Activated gamma-delta T cell treated with anti-CD3 and anti-CD28 coated beads, Interleukin-2, amount 50 U/mL, for 16 hours (primary cell): ENCODE data around the gene CDX1.

Source experiments
- DNase-seq: peaks from one replicate; pipeline ENCODE4 v3.0.0-alpha.2; 2020; ENCODE audit warnings: low read depth

Gene CDX1

DNA sequence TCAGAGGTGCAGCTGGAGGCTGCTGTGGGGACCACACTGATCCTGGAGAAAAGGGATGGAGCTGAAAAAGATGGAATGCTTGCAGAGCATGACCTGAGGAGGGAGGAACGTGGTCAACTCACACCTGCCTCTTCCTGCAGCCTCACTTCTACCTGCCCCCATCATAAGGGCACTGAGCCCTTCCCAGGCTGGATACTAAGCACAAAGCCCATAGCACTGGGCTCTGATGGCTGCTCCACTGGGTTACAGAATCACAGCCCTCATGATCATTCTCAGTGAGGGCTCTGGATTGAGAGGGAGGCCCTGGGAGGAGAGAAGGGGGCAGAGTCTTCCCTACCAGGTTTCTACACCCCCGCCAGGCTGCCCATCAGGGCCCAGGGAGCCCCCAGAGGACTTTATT lies 17.4 kb downstream of the CDX1 start:
- no peak for DNase-seq

DNA sequence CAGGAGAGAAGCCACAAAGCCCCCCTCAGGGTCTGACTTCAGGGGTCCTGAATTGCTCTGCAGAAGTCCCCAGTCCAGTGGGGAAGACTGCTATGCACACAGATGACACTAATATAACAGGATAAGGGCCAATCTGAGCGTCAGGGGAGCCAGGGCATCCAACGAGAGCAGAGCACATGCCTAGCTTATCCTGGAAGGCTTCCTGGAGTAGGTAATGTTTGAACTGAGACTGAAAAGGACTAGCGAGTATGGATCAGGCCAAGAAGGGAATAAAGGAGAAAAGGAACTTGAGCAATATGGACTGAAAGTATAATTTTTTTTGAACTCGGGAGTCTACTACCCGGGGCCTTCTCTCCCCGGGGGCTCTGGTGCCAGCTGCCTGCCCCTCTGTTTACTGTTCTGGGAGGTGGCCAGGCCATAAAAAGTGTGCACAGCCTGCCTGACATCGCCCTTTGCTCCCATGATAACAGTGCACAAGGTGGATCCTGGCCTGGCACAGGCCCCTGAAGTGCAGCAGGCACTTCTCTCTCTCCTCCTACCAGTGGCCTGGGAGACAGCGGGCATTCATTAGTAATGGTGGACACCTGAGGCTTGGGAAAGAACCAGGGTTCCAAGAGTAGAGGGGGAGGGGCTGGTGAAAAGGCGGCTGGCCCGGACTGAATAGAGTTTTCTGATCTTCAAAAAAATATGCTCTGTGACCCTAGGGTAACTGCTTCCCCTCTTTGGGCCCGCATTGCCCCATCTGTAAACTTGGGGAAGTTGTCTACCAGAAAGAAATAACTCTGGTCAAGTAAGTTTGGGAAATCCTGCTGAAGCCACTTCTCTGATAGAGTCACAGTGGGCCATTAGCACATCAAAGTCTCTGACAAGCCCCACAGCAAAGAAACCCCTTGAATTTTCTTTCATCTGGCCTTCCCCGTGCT lies 18.7 kb downstream of the CDX1 start:
- DNase-seq = no peak

DNA sequence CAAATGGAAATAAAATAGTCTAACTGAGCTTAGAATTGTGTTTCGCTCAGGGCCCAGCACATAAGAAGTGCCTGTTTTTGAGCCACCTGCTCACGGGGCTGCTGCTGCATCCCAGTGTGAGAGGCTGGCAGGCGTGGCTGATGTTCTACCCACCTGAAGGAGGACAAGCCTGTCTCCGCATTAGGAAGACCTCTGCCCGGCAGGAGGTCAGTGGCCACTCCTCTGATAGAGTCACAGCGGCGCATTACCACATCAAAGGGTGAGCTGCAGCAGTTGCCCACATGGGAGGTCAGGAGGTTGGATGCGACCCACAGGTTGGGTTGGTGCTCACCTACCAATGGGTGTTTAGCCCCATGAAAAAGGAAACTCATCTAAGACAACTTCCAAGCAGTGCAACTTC lies 19.6 kb downstream of the CDX1 start:
- no peak for DNase-seq

DNA sequence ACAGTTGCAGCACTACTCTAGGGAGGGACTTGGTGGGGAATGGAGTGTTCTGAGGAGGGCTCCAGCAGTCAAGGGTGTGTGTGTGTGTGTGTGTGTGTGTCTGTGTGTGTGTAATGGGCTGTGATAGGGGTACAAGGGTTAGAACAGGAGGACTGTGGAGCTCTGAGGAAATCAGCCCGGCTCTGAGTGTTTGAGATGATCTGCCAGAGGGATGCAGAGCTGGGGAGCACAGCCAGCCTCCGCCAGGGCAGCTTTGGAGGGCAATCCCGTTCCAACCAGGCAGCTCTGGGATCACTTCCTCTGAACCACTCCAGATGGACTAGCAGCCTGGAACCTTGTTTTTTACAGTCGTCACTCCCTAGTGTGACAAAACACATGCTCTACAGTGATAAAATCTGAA lies 20.3 kb downstream of the CDX1 start:
- DNase-seq = no peak

DNA sequence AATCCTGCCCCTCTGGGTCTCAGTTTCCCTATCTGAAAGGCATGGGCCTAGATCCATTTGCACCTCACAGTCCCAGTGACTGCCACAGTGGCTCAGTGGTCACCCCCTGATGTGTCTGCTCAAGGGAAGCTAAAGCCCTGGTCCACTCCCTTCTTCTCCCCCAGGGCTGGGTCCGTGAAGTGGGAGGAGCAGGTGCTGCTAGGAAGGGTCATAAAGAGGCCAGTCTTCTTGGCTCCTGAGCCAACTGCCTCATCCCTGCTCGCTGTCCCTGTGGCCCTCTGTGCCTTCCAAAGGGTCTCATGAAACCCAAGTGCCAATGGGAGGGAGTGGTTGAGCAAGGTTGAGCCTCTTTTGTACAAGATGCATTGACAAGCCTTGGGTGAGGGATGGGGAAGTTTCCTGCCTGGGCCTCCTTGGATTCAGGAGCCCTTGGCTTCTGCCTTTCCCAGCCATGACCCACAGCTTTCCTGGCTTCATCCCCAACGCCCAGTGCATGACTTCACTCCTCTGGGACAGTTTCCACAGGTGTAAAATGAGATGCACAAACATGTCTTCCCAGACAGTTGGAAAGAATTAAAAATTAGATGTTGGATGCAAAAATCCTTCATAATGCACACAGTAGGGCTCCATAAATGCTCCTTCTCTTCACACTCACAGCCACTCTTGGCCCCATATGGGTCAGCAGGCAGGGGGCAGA lies 21.7 kb downstream of the CDX1 start:
- no peak for DNase-seq

DNA sequence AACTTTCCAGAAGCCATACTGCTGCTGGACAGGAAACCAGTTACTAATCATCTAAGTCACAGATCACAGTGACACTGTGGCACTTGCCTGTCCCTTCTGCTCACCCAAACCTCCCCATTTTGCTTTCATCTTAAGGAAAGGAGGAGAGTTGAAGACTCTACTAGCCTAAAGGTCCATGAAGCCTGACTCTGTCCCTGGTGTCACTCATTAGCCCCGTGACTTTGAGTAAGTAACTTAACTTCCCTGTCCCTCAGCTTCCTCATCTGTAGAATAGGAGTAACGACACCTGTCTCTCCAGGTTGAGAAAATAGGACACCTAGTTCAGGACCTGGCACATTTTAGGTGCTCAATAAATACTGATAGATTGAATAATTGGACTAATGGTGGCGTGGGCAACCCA lies 22.7 kb downstream of the CDX1 start:
- DNase-seq = no peak

DNA sequence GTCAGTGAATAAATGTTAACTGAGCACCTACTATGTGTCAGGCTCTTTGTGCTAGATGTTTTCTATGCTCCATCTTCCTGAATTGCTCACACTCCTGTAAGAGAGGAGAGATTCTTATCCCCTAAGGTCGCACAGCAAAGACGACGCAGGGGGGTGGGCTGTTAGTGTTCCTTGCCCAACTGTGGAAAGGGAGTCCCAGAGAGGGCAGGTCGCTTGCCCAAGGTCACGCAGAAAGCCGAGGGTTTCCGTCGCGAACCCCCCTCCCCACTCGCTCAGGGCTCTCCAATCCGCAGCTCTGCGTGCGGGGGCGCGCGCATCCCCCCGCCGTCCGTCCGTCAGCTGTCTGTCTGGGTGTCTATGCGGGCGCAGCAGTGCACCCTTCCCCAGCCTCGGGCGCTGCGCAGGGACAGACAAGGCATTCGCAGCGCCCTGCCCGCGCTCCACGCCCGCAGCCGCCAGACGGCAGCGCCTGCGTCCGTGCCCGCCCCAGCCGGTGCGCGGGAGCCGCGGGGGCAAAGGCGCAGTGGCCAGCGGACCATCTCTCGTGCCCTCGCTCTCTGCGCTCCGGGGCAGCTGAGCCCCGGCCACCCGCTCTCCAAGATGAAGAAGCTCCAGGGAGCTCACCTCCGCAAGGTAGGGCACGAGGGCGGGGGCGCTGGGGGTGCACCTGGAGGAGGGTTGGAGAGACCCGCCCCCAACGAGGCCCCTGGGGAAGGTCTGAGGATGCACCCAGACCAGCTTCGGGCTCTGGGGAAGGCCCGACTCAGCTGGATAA lies 23.3 kb downstream of the CDX1 start, which contains the start of gene SLC6A7:
Gene SLC6A7 (plus strand): TSS at position 335 of the 775 bp plus-strand sequence. CDS start 266 bp downstream, at position 601.
- DNase-seq = no peak

DNA sequence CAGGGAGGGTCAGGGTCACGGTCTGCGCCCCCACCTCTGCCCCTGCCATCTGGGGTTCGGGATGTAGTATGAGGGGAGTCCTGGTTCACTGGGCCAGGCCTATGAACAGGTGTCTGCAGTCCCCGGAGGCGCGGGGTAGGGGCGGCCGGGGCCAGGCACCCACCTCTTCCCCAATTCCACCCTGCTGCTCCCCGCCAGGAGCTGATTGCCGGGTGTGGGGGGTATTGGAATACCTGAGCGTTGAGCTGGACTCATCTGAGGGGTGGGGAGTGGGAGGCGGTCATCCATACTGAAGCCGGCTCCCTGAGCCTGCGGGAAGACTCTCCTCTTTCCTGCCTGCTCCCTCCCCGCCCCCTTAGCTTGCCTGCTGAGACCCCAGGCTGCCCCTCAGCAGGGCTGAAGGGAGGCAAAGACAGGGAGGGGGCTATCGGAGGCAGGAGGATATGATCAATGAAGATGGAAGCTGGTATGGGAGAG lies 24.0 kb downstream of the CDX1 start:
- DNase-seq = no peak

DNA sequence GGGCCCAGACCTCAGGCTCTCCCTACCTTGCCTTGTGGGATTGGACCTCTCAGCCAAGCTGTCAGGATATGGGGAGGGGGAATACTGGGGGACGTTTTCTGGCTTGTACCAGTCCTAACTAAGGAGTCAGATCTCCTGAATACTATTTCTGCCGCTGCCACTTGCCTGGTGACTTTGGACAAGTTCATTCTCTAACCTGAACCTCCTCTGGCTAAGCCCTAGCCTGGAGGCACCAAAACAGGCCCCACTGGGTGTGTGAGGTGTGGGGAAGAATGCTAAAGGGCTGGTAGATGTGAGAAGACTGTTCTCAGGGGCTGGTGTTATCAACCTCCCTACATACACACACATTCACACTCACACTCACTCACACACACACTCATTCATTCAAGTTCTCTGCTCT lies 24.4 kb downstream of the CDX1 start:
- no peak for DNase-seq

DNA sequence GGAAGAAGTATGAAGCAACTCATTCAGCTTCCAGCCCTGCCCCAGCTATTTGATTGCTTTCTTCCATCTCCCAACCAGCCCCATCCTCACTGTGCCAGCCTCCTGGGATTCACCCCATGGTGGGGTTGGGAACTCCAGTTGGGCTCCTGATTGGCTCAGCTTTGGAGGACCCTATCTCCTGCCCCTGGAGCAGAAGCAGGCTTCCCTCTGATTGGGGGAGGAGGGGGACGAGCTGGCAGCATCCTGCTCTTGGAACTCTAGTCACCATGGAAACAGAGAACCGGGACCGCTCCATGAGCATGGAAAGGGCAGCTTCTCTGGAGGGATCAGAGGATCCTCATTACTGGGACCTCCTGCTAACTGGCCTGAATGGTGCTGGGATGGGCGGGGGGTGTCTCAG lies 25.9 kb downstream of the CDX1 start:
- DNase-seq = no peak

DNA sequence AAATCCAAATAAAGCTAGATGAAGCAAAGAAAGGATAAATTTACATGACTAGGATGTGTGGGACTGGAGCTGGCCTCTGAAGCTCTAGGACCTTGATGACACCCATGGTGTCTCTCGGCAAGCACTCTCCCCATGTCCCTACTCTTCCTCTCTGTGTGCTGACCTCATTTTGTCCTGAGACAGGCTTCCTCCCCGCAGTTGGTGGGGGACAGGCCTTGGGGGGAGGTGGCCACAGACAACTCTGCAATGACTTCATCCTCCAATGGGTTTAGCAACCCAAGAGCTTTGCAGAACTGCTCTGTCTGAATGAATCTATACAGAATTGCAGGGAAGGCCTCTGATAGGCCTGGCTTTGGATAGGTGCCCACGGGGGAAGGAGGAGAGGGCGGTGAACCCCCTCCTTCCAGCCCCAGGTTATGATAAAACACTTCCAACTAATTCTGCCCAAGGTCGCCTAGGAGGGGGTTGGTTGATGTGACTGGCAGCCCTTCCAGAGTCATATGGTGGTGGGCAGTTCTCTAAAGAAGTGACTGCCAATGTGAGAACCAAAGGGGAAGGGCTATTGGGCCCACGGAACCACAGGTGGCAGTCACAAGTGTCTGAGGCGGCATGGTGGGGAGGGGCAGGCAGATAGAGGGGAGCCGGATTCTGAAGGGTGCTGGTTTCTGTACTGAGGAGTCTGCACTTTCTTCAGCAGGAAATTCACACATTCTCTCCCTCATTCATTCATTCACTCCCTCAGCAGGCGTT lies 29.3 kb downstream of the CDX1 start:
- no peak for DNase-seq

DNA sequence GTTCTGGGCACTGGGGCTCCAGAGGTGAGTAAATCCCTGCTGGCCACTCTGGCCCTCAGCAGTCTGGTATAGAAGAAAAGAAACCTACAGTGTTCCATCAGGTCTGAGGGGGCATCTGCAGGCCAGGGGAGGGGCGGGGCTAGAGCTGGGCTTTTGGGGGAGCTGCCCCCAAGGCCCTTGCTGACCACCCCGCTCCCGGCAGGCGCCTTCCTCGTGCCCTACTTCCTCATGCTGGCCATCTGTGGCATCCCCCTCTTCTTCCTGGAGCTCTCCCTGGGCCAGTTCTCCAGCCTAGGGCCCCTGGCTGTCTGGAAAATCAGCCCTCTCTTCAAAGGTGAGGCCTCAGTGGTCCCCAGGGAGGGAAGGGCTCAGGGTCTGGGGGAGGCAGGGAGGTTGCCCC lies 29.9 kb downstream of the CDX1 start:
- no peak for DNase-seq

DNA sequence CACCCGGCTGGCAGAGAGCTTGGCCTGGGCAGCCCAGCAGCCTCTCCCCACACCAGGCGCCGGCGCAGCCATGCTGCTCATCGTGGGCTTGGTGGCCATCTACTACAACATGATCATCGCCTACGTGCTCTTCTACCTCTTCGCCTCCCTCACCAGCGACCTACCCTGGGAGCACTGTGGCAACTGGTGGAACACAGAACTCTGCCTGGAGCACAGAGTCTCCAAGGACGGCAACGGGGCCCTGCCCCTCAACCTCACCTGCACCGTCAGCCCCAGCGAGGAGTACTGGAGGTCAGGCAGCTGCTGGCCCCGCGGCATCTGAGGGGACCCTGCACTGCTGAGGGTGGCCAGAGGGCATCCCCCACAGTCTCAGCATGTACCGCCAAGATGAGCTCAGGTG lies 30.4 kb downstream of the CDX1 start:
- no peak for DNase-seq

DNA sequence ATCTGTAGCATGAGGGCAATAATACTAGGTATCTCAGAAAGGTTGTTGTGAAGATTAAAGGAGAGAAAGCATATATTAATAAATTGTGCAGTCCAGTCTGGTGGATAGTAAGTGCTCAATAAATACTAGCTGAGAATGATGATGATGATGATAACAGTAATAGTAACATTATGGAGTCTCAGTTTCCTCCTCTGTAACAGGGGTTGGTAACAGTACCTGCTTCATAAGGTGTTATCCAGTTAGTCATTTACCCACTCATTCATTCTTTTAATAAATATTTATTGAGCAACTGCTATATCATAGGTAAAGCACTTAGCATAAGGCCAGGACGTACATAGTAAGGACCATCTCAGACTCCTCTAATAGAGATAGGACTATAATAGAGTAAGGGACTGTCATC lies 30.9 kb downstream of the CDX1 start:
- DNase-seq = no peak

DNA sequence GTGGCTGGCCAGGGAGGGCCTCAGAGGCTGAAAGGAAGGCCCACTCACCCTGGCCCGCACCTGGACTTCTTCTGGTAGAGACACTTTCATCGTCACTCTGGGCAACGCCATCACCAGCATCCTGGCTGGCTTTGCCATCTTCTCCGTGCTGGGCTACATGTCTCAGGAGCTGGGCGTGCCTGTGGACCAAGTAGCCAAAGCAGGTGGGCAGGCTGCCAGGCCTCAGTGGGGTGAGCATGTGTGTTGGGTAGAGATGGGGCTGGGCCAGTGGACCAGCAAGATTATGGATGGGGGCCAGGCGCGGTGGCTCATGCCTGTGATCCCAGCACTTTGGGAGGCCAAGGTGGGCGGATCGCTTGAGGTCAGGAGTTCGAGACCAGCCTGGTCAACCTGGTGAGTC lies 35.9 kb downstream of the CDX1 start:
- no peak for DNase-seq

DNA sequence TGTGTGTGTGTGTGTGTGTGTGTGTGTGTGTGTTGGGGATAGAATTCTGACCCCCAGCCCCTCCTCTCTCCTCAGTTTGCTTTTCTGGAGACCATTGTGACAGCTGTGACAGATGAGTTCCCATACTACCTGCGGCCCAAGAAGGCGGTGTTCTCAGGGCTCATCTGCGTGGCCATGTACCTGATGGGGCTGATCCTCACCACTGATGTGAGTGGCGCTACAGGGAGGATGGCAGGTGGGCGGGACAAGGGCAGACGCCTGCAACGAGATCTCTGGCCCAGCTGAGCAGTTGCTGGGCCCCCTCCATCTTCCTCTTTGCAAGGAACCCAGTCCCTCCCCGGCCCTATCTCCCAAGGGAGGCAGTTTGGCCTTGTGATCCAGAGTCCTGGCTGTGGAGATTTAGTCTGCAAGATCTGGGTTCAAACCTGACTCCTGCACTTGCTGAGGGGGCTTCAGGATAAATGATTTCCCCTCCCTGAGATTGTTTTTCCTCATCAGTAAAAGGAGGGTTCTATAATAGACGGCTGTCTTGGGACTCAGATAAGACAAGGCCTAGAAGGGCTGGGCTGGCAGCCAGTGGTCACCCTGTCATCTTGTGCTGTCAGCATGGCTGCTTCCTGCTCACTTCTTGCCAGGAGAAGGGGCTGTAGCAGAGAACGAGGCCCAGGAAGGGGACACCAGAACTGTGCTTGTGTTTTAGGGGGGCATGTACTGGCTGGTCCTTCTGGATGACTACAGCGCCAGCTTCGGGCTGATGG lies 37.4 kb downstream of the CDX1 start:
- no peak for DNase-seq

DNA sequence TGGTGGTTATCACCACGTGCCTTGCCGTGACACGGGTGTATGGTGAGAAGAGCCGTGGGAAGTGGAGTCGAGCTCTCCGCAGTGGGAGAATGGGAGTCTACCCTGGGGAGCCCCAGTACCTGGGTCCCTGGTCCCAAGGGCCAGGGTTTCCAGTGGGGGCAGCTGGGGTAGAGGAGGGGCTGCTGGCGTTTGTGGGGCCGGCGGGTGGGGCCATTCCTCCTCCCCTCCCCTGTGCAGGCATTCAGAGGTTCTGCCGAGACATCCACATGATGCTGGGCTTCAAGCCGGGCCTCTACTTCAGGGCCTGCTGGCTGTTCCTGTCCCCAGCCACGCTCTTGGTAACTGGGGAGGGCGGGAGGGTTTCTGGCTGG lies 38.0 kb downstream of the CDX1 start:
- no peak for DNase-seq

DNA sequence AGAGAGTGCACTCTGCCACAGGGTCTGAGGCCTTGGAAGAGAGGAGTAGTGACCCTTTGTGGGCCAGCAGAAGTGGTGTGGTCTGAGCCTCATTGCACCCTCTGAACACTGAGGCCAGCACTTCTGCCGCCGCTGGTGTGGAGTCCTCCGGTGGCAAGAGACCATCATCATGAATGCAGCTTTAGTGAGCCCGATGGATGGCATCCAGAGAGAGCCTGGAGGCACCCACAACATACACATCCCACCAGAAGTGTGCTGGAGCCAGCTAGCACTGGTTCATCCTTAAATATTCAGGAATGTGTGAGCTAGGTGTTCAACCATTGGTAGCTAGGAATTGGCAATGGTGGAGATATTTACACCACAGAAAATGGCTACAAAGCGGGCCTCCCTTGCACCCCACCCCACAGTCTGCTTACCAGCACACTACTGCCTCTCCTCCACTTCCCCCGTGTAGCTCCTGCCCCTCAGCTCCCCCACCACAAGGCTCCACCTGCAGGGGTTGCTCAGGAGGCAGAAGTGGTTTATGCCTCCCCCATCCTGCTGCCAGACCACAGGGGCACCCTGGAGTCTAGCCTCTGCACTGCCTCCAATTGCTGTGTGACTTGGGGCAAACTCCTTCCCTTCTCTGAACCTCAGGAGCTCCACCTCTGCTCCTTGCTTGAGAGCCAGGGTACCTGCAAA lies 39.7 kb downstream of the CDX1 start:
- DNase-seq = no peak

DNA sequence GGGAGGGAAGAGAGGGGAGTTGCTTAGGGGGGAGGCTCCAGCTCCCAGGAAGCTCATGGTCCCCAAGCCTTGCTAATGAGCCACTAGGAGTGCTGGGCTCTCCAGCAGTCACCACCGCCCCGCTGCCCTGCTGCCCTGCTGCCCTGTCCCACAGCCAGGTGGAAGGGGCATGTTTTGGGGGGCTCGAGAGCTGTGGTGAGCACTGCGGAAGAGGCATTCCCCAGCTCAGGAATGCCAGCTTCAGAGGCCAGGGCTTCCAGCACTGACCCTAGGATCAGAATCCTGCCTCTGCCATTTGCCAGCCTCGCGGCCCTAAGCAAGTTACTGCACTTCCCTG lies 40.2 kb downstream of the CDX1 start:
- no peak for DNase-seq
